Spleen (tissue), 7 donors: ENCODE results near the gene C6orf132.

Source experiments
- CTCF ChIP-seq, 11 experiments: fragments of 200-600 bp in 7 of 11; fragments of 450-650 bp in 4 of 11; sonication (generic) in 4 of 11; IDR thresholded peaks in 8 of 11; conservative IDR thresholded peaks in 3 of 11; 1 replicate in 7 of 11; 2 replicates in 4 of 11; pipeline versions ENCODE4 v1.4.0 to v1.8.0; 2016 to 2021; ENCODE audit warnings: antibody characterized with exemption in 11 of 11, inconsistent platforms in 4 of 11, mild to moderate bottlenecking in 1 of 11
- POLR2A ChIP-seq, 3 donors: fragments of 450-650 bp; IDR thresholded peaks; one replicate each; pipeline ENCODE4 v1.5.1; 2017; ENCODE audit warnings: antibody characterized with exemption in 3 of 3, mild to moderate bottlenecking in 1 of 3
- donor health status: DM: no; HTN: no; CAD: no; lungs with moderate emphysema.
- donor health status: DM: no; HTN: no; CAD: no.
- donor health status: DM: no; HTN: no; CAD: no.

- TF ChIP-seq CTCF (IDR thresholded peaks at IDR 0.05 in 8 of 11, conservative IDR thresholded peaks at IDR 0.05 in 3 of 11) (no peak), POLR2A (IDR thresholded peaks at IDR 0.05) (no peak)
Measured at GRCh38 chr6:42103753-42104094, 38.7 kb downstream of the C6orf132 start.
